ENCODE measurements around the gene DENND2C.

The DENND2C gene

GRCh38 chr1:114550336-114550735 lies 119.5 kb downstream of the DENND2C start:
- Histone ChIP-seq H3K79me2 (ENCODE audit: insufficient read depth, low read depth) (no peaks in the 10 kb centered on the region), H3K4me2 (no peak overlapping the region), H3K4me3 (IDR thresholded peaks at IDR 0.05; ENCODE audit: insufficient read depth, low read depth, low read length) (no peak overlapping the region), H2AFZ (ENCODE audit: low read depth) (no peak overlapping the region), H3K9ac (no peak overlapping the region), H3K4me1 (ENCODE audit: low read depth, poor library complexity, severe bottlenecking) (no peaks in the 10 kb centered on the region), H4K20me1 (ENCODE audit: insufficient read depth) (no peaks in the 10 kb centered on the region), H3K36me3 (ENCODE audit: insufficient read depth) (no peaks in the 10 kb centered on the region), H3K27ac (no peak overlapping the region), H3K27me3 (ENCODE audit: insufficient read depth, low read depth) (no peaks in the 10 kb centered on the region)
- TF ChIP-seq CTCF (conservative IDR thresholded peaks at IDR 0.05; ENCODE audit: low read depth, low read length): no peak

GRCh38 chr1:114549137-114549536 lies 120.7 kb downstream of the DENND2C start:
- Histone ChIP-seq H3K36me3 (ENCODE audit: insufficient read depth) (no peaks in the 10 kb centered on the region), H3K4me2 (no peak overlapping the region)

GRCh38 chr1:114547076-114547475 lies 122.8 kb downstream of the DENND2C start:
- TF ChIP-seq CTCF (conservative IDR thresholded peaks at IDR 0.05; ENCODE audit: low read depth, low read length): no peak
- no peaks in the 10 kb centered on the region for H3K27me3 ChIP-seq (ENCODE audit: insufficient read depth, low read depth)

More at GRCh38 chr1:114549137-114549536, 120.7 kb downstream of the DENND2C start:
- H3K79me2 ChIP-seq (ENCODE audit: insufficient read depth, low read depth): no peaks in the 10 kb centered on the region
- no peak overlapping the region for H2AFZ ChIP-seq (ENCODE audit: low read depth)
- TF ChIP-seq CTCF (conservative IDR thresholded peaks at IDR 0.05; ENCODE audit: low read depth, low read length): no peak
- H3K9ac ChIP-seq: no peak overlapping the region
- no peak overlapping the region for H3K4me3 ChIP-seq (IDR thresholded peaks at IDR 0.05; ENCODE audit: insufficient read depth, low read depth, low read length)
- no peaks in the 10 kb centered on the region for H4K20me1 ChIP-seq (ENCODE audit: insufficient read depth)
- no peaks in the 10 kb centered on the region for H3K27me3 ChIP-seq (ENCODE audit: insufficient read depth, low read depth)
- H3K27ac ChIP-seq: no peak overlapping the region
- no peaks in the 10 kb centered on the region for H3K4me1 ChIP-seq (ENCODE audit: low read depth, poor library complexity, severe bottlenecking)

GRCh38 chr1:114545796-114546195 lies 124.1 kb downstream of the DENND2C start:
- TF ChIP-seq CTCF (conservative IDR thresholded peaks at IDR 0.05; ENCODE audit: low read depth, low read length): no peak
- H4K20me1 ChIP-seq (ENCODE audit: insufficient read depth): no peaks in the 10 kb centered on the region
- H3K27me3 ChIP-seq (ENCODE audit: insufficient read depth, low read depth): no peaks in the 10 kb centered on the region
- no peak overlapping the region for H3K27ac ChIP-seq
- no peaks in the 10 kb centered on the region for H3K36me3 ChIP-seq (ENCODE audit: insufficient read depth)
- H3K4me1 ChIP-seq (ENCODE audit: low read depth, poor library complexity, severe bottlenecking): no peaks in the 10 kb centered on the region
- H2AFZ ChIP-seq (ENCODE audit: low read depth): no peak overlapping the region
- no peak overlapping the region for H3K4me3 ChIP-seq (IDR thresholded peaks at IDR 0.05; ENCODE audit: insufficient read depth, low read depth, low read length)
- no peaks in the 10 kb centered on the region for H3K79me2 ChIP-seq (ENCODE audit: insufficient read depth, low read depth)
- no peak overlapping the region for H3K9ac ChIP-seq
- H3K4me2 ChIP-seq: no peak overlapping the region

More at GRCh38 chr1:114547076-114547475, 122.8 kb downstream of the DENND2C start:
- Histone ChIP-seq H4K20me1 (ENCODE audit: insufficient read depth) (no peaks in the 10 kb centered on the region), H3K4me3 (IDR thresholded peaks at IDR 0.05; ENCODE audit: insufficient read depth, low read depth, low read length) (no peak overlapping the region), H3K4me2 (no peak overlapping the region), H3K4me1 (ENCODE audit: low read depth, poor library complexity, severe bottlenecking) (no peaks in the 10 kb centered on the region), H3K9ac (no peak overlapping the region), H3K27ac (no peak overlapping the region), H3K36me3 (ENCODE audit: insufficient read depth) (no peaks in the 10 kb centered on the region), H2AFZ (ENCODE audit: low read depth) (no peak overlapping the region), H3K79me2 (ENCODE audit: insufficient read depth, low read depth) (no peaks in the 10 kb centered on the region)

Measured in KMS-11 (cell line).